ENCODE measurements around the gene ST3GAL4.

The ST3GAL4 gene

GRCh38 chr11:126426820-126427749 lies 71.6 kb downstream of the ST3GAL4 start:
- no peak for DNase-seq (ENCODE audit: low spot score)

GRCh38 chr11:126430581-126431335 lies 75.3 kb downstream of the ST3GAL4 start:
- DNase-seq (ENCODE audit: low spot score) = no peak

- no peak for DNase-seq (ENCODE audit: low spot score)
These were observed 76.0 kb downstream of the ST3GAL4 start for GRCh38 chr11:126431401-126432064.

GRCh38 chr11:126432065-126432461 lies 76.6 kb downstream of the ST3GAL4 start:
- no peak for DNase-seq (ENCODE audit: low spot score)

GRCh38 chr11:126432525-126432924 lies 77.0 kb downstream of the ST3GAL4 start:
- no peak for DNase-seq (ENCODE audit: low spot score)

GRCh38 chr11:126433244-126433846 lies 77.9 kb downstream of the ST3GAL4 start:
- DNase-seq (ENCODE audit: low spot score) = no peak

GRCh38 chr11:126433989-126434949 lies 78.8 kb downstream of the ST3GAL4 start:
- no peak for DNase-seq (ENCODE audit: low spot score)

GRCh38 chr11:126434950-126435335 lies 79.5 kb downstream of the ST3GAL4 start:
- no peak for DNase-seq (ENCODE audit: low spot score)

GRCh38 chr11:126436209-126436755 lies 80.8 kb downstream of the ST3GAL4 start:
- DNase-seq (ENCODE audit: low spot score) = no peak

- no peak for DNase-seq (ENCODE audit: low spot score)
These were observed 82.2 kb downstream of the ST3GAL4 start for GRCh38 chr11:126437731-126438130.

GRCh38 chr11:126438272-126438671 lies 82.8 kb downstream of the ST3GAL4 start:
- DNase-seq (ENCODE audit: low spot score) = no peak

- no peak for DNase-seq (ENCODE audit: low spot score)
These were observed 83.2 kb downstream of the ST3GAL4 start for GRCh38 chr11:126438691-126439090.

- DNase-seq (ENCODE audit: low spot score) = no peak
These were observed 84.8 kb downstream of the ST3GAL4 start for GRCh38 chr11:126440276-126440675.

GRCh38 chr11:126440792-126441514 lies 85.5 kb downstream of the ST3GAL4 start:
- peak; percentile 72 for DNase-seq (ENCODE audit: low spot score)

GRCh38 chr11:126443120-126443519 lies 87.6 kb downstream of the ST3GAL4 start:
- DNase-seq (ENCODE audit: low spot score) = no peak

GRCh38 chr11:126444072-126444471 lies 88.6 kb downstream of the ST3GAL4 start:
- no peak for DNase-seq (ENCODE audit: low spot score)

GRCh38 chr11:126446581-126446980 lies 91.1 kb downstream of the ST3GAL4 start:
- no peak for DNase-seq (ENCODE audit: low spot score)

- no peak for DNase-seq (ENCODE audit: low spot score)
These were observed 94.7 kb downstream of the ST3GAL4 start for GRCh38 chr11:126450198-126450597.

GRCh38 chr11:126450806-126451205 lies 95.3 kb downstream of the ST3GAL4 start:
- DNase-seq (ENCODE audit: low spot score) = no peak

GRCh38 chr11:126451211-126451802 lies 95.8 kb downstream of the ST3GAL4 start:
- DNase-seq (ENCODE audit: low spot score) = no peak

Measured in hematopoietic multipotent progenitor cell treated with erythropoietin and hydrocortisone succinate and interleukin-3 and kit ligand, for 15 days (in vitro differentiated cells).